ENCODE results near the gene PLEKHM3. TPM values are rescaled to one million over a fixed set of nuclear protein-coding genes. Genes with fewer than 3 reads are reported as not detected.

Gene PLEKHM3
- total RNA-seq, 1 donor from 2014 or later = 9.1 TPM

DNA sequence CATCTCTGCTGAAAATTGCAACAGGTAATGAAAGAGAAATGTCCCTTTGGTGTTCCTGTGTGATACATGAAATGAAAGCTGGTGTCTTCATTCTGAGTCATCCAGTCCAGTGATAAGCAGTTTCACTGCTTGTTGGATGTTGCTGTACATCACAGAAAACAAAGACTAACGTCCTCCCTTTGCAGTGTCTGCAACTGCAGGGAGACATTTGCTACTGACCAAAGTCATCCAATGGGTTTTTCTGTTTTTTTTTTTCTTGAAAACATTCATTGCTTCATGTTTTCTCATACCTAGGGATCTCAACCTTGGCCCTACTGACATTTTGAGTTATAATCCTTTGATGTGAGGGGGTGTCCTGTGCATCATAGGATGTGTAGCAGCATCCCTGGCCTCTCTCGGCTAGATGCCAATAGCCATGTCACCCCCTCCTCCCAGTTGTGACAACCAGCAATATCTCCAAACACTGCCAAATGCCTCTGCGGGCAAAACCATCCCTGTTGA lies 192.0 kb downstream of the PLEKHM3 start:
- no peak for DNase-seq (ENCODE audit: low spot score)
- TF ChIP-seq CTCF (IDR thresholded peaks at IDR 0.05) = no peak

GRCh38 chr2:207831584-207832248 lies 193.6 kb downstream of the PLEKHM3 start:
- H3K36me3 Mint-ChIP-seq (ENCODE audit: low read depth) = peaks cover 4% of the 10 kb centered on the region
- DNase-seq (ENCODE audit: low spot score) = no peak
- no peak overlapping the region for H3K27ac Mint-ChIP-seq (ENCODE audit: unreplicated experiment)
- H3K27me3 Mint-ChIP-seq (ENCODE audit: low read depth) = no peaks in the 10 kb centered on the region
- no peaks in the 10 kb centered on the region for H3K9me3 Mint-ChIP-seq (ENCODE audit: low read depth)
- no peak overlapping the region for H3K4me3 Mint-ChIP-seq (ENCODE audit: unreplicated experiment)
- H3K4me1 Mint-ChIP-seq (ENCODE audit: low read depth) = peaks cover 16% of the 10 kb centered on the region
- no peak for TF ChIP-seq CTCF (IDR thresholded peaks at IDR 0.05)

More for the DNA sequence above, 192.0 kb downstream of the PLEKHM3 start:
- no peaks in the 10 kb centered on the region for H3K36me3 Mint-ChIP-seq (ENCODE audit: low read depth)
- H3K27me3 Mint-ChIP-seq (ENCODE audit: low read depth) = no peaks in the 10 kb centered on the region
- H3K9me3 Mint-ChIP-seq (ENCODE audit: low read depth) = no peaks in the 10 kb centered on the region
- H3K4me1 Mint-ChIP-seq (ENCODE audit: low read depth) = peaks cover 17% of the 10 kb centered on the region
- H3K27ac Mint-ChIP-seq (ENCODE audit: unreplicated experiment) = no peak overlapping the region
- no peak overlapping the region for H3K4me3 Mint-ChIP-seq (ENCODE audit: unreplicated experiment)

- H3K36me3 Mint-ChIP-seq (ENCODE audit: low read depth) = peaks cover 8% of the 10 kb centered on the region
- no peak overlapping the region for H3K27ac Mint-ChIP-seq (ENCODE audit: unreplicated experiment)
Measured at GRCh38 chr2:207830778-207831438, 194.4 kb downstream of the PLEKHM3 start.

GRCh38 chr2:207828361-207829057 lies 196.8 kb downstream of the PLEKHM3 start:
- H3K4me1 Mint-ChIP-seq (ENCODE audit: low read depth) = peaks cover 8% of the 10 kb centered on the region
- H3K9me3 Mint-ChIP-seq (ENCODE audit: low read depth) = no peaks in the 10 kb centered on the region
- H3K27ac Mint-ChIP-seq (ENCODE audit: unreplicated experiment) = no peak overlapping the region
- peaks cover 8% of the 10 kb centered on the region for H3K36me3 Mint-ChIP-seq (ENCODE audit: low read depth)
- H3K27me3 Mint-ChIP-seq (ENCODE audit: low read depth) = no peaks in the 10 kb centered on the region
- no peak overlapping the region for H3K4me3 Mint-ChIP-seq (ENCODE audit: unreplicated experiment)
- no peak for DNase-seq (ENCODE audit: low spot score)
- no peak for TF ChIP-seq CTCF (IDR thresholded peaks at IDR 0.05)

More at GRCh38 chr2:207830778-207831438, 194.4 kb downstream of the PLEKHM3 start:
- DNase-seq (ENCODE audit: low spot score) = no peak
- H3K4me1 Mint-ChIP-seq (ENCODE audit: low read depth) = peaks cover 8% of the 10 kb centered on the region
- TF ChIP-seq CTCF (IDR thresholded peaks at IDR 0.05) = no peak
- H3K9me3 Mint-ChIP-seq (ENCODE audit: low read depth) = no peaks in the 10 kb centered on the region
- H3K27me3 Mint-ChIP-seq (ENCODE audit: low read depth) = no peaks in the 10 kb centered on the region
- H3K4me3 Mint-ChIP-seq (ENCODE audit: unreplicated experiment) = no peak overlapping the region

DNA sequence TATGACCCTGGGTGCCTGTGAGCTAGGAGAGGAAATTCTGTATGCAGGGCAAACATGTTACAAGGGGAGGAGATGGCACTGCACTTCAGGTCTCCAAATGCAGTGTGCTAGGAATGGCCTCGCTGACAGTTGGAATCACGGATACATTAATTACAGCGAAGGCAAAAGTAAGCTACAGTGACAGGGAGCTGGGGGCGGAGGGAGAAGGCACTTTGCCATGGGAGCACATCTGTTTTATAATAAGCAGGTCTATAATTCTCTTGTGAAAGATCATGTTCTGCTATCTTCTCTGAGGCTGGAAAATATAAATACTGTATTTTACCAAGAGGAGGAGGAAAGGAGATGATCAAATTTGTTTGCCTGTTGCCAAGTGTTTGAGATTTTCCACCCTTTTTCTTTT lies 199.3 kb downstream of the PLEKHM3 start:
- no peak for DNase-seq (ENCODE audit: low spot score)
- H3K27ac Mint-ChIP-seq (ENCODE audit: unreplicated experiment) = no peak overlapping the region
- no peak for TF ChIP-seq CTCF (IDR thresholded peaks at IDR 0.05)
- H3K36me3 Mint-ChIP-seq (ENCODE audit: low read depth) = peaks cover 10% of the 10 kb centered on the region
- no peaks in the 10 kb centered on the region for H3K27me3 Mint-ChIP-seq (ENCODE audit: low read depth)
- H3K9me3 Mint-ChIP-seq (ENCODE audit: low read depth) = no peaks in the 10 kb centered on the region
- no peak overlapping the region for H3K4me3 Mint-ChIP-seq (ENCODE audit: unreplicated experiment)
- peaks cover 8% of the 10 kb centered on the region for H3K4me1 Mint-ChIP-seq (ENCODE audit: low read depth)

Data from chondrocyte (in vitro differentiated cells).